ENCODE results near the gene TMEM59L. TPM values are rescaled to one million over a fixed set of nuclear protein-coding genes. Genes with fewer than 3 reads are reported as not detected.

TMEM59L gene
- total RNA-seq, 1 donor from 2014 or later, result 1.2 TPM

- intact Hi-C loops (cut with DNase I), result loop anchor here (10.0 kb wide), 1 partner anchor 295 kb away; no protein-coding TSS in a partner anchor
- DNase-seq (ENCODE audit: low spot score) (no peak), ATAC-seq (peak; percentile 86)
Measured at GRCh38 chr19:18629166-18630088, 16.8 kb downstream of the TMEM59L start.

DNA sequence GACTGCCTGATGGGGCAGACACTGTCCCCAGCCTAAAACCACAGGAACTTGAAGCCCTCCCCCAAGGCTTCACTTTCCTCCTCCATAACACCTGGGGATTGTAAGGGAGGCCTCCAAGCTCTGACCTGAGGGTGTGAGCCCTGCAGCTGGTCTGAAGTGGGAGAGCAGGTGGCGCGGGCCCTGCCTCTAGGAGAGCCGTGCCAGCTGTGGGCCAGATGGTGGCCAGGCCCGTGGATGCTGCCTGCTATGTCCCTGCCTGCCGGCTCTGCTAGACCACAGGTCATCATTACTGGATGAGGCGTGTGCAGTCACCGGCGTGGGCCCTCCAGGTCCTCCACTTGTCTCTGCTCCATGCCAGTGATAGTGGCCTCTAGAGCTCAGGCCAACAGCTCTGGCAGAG is 20.7 kb downstream of the TMEM59L start:
- ATAC-seq (no peak), DNase-seq (ENCODE audit: low spot score) (no peak)
- intact Hi-C loops (cut with DNase I), result loop anchor here (10.0 kb wide), 1 partner anchor 299 kb away; no protein-coding TSS in a partner anchor

DNA sequence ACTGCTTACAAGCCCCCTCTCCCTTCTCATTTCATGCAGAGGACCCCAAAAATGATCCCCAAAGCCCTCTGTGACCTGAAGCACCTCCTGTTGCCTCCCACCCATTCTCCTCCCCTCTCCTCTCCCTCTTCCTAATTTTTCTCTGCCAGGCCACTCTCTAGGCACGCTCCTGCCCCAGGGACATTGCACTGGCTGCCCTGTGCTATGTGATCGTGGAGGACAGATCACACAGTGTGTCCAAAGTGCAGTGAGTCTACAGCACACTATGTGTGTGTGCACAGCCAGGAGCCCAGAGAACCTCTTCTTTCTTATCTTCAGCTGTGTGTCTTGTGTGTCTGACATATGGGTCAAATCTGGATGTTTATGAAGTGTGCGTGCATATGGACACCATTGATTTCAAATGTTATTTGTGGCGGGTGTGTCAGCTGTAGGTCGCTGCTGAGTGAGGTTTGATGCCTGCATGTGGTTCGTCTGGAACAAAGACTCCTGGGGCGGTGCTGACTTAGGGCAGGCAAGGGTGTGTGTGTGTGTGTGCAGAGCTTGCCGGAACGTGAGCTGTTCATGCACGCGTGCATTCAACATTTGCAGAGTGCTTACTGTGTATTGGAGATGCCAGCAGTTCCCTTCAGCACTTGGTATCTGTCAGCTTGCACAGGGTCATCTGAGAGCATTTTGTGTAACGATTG is 22.1 kb downstream of the TMEM59L start:
- ATAC-seq, result no peak
- intact Hi-C loops (cut with DNase I), result loop anchor here (10.0 kb wide), 1 partner anchor 300 kb away; no protein-coding TSS in a partner anchor

GRCh38 chr19:18635831-18636182 is 23.1 kb downstream of the TMEM59L start:
- ATAC-seq (no peak), DNase-seq (ENCODE audit: low spot score) (no peak)
- intact Hi-C loops (cut with DNase I), result loop anchor here (10.0 kb wide), 1 partner anchor 301 kb away; no protein-coding TSS in a partner anchor

More for the DNA sequence above, 22.1 kb downstream of the TMEM59L start:
- no peak for DNase-seq (ENCODE audit: low spot score)

GRCh38 chr19:18636183-18636968 is 23.7 kb downstream of the TMEM59L start:
- ATAC-seq, result peak; percentile 97
- intact Hi-C loops (cut with DNase I), result loop anchor here (10.0 kb wide), 1 partner anchor 302 kb away; no protein-coding TSS in a partner anchor
- DNase-seq (ENCODE audit: low spot score), result peak; percentile 100

DNA sequence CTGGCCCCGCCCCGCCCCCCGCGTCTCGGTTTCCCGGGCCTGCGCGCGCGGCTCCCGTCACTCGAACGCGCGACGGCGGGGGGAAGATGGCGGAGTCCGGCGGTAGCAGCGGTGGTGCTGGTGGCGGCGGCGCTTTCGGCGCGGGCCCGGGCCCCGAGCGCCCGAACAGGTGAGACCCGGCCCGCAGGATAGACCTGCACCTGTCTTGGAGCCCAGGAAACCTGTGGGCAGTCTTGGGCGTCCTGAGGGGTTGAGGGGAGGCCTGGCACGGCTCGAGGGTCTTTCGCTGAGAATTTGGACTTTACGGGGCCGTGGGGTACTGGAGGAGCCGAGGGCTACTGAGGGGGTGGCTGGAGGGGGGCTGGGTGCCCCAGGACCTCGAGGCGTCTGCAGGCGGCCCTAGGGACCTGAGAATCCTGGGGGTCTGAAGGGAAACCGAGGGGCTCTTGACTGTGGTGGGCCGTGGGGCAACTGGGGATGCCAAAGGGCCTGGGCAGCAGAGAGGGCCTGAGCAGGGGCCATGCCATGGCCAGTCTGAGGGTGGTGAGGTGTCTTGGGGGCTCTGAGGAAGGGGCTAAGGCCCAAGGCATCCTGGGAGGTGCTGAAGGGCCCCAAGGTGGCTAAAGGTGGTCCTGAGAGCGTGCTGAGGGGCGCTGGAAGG is 24.4 kb downstream of the TMEM59L start, which contains the start of gene KLHL26:
Gene KLHL26, plus strand, starts transcription at position 60 of the 661 bp plus-strand sequence. Its CDS starts 27 bp downstream, at position 87.
- intact Hi-C loops (cut with DNase I), result loop anchor here (10.0 kb wide), 1 partner anchor 302 kb away; no protein-coding TSS in a partner anchor
- ATAC-seq, result no peak
- no peak for DNase-seq (ENCODE audit: low spot score)

GRCh38 chr19:18637673-18638630 is 25.3 kb downstream of the TMEM59L start:
- DNase-seq (ENCODE audit: low spot score) (no peak), ATAC-seq (no peak)
- intact Hi-C loops (cut with DNase I), result loop anchor here (10.0 kb wide), 1 partner anchor 303 kb away; no protein-coding TSS in a partner anchor

DNA sequence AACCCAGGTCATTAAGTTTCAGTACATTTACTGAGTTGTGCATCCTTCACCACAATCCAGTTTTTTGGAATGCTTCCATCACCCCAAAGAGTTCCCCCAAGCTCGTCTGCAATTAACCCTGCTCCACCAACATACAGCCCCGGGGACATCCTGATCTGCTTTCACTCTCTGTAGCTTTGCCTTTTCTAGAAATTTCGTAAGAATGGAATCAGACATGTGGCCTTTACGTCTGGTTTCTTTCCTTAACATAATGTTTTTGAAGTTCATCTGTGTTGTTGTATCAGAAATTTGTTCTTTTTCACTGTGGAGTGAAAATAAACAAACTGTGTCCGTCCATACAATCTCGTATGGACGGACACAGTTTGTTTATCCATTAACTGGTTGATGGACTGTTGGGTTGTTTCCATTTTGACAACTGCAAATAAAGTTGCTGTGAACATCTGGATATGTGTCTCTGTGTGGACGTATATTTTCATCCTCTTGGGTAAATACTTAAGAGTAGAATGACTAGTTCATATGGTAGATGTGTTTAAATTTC is 27.1 kb downstream of the TMEM59L start:
- intact Hi-C loops (cut with DNase I), result loop anchor here (10.0 kb wide), 1 partner anchor 305 kb away; no protein-coding TSS in a partner anchor
- ATAC-seq (no peak), DNase-seq (ENCODE audit: low spot score) (no peak)

- ATAC-seq, result peak; percentile 51
- intact Hi-C loops (cut with DNase I), result no loop called here
- DNase-seq (ENCODE audit: low spot score), result no peak
Measured at GRCh38 chr19:18644196-18645034, 31.7 kb downstream of the TMEM59L start.

- ATAC-seq (peak; percentile 55), DNase-seq (ENCODE audit: low spot score) (peak; percentile 78)
- intact Hi-C loops (cut with DNase I), result no loop called here
Measured at GRCh38 chr19:18645035-18645511, 32.4 kb downstream of the TMEM59L start.

GRCh38 chr19:18646535-18647370 is 34.1 kb downstream of the TMEM59L start:
- ATAC-seq, result no peak
- no peak for DNase-seq (ENCODE audit: low spot score)
- intact Hi-C loops (cut with DNase I), result no loop called here

DNA sequence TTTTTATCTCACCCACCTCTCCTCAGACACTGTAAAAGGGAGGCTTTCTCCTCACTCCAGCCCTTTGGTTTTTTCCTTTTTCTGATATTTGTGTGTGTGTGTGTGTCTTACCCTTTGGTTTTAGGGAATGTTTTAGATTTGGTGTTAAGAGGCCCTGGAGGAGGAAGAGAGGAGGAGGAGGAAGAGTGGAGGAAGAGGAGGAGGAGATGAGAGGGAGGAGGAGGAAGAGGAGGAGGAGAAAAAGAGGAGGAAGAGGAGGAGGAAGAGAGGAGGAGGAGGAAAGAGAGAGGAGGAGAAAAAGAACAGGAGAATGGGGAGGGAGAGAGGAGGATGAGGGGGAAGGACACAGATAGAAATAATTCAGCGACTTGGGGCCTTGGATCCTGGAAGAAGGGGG is 34.7 kb downstream of the TMEM59L start:
- DNase-seq (ENCODE audit: low spot score) (no peak), ATAC-seq (no peak)
- intact Hi-C loops (cut with DNase I), result no loop called here

DNA sequence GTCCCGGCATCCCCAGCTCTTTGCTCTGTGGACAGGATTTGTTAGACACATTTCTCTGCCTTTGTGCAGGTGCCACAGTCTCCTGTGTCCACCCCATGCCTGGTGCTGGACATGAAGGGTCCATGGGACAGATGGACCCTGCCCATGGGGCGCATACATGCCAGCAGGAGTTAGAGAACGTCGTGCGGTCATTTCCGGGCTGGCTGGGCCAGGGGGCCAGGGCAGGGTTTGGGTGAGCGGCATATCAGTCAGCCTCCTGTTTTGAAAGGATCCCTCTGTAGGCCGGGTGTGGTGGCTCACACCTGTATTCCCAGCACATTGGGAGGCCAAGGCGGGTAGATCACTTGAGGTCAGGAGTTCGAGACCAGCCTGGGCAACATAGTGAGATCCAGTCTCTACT is 35.1 kb downstream of the TMEM59L start:
- no peak for ATAC-seq
- DNase-seq (ENCODE audit: low spot score), result no peak
- intact Hi-C loops (cut with DNase I), result no loop called here

DNA sequence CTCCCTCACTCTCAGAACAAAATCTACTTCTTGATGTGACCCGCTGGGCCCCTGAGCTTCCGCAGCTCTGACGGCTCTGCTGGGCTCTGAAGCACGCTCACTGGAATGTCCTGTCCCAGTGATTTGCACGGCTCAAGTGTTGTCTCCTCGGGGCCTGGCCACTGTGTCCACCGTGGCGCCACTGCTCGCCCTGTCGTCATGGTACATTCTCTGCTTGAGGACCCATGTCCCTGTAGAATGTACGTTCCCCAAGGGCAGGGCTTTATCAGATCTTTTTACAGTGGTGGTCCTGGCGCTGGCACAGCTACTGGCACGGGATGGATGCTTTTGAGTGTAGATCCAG is 36.3 kb downstream of the TMEM59L start:
- intact Hi-C loops (cut with DNase I), result no loop called here
- peak; percentile 16 for ATAC-seq

GRCh38 chr19:18649371-18650020 is 36.8 kb downstream of the TMEM59L start:
- peak; percentile 88 for DNase-seq (ENCODE audit: low spot score)
- ATAC-seq, result peak; percentile 76
- intact Hi-C loops (cut with DNase I), result no loop called here

More for the DNA sequence above, 36.3 kb downstream of the TMEM59L start:
- no peak for DNase-seq (ENCODE audit: low spot score)

Measured in sciatic nerve (tissue), 2 donors.